NCI-H2227 (cell line): ENCODE measurements around the gene XRCC5.
A peak's percentile ranks its signal among the peaks of the same experiment; 100 is the strongest.

Source experiments
- DNase-seq: peaks from one replicate; lab custom pipeline; 2025; ENCODE audit not compliant: unreplicated experiment; lab: John Stamatoyannopoulos, UW

Gene XRCC5

GRCh38 chr2:216083464-216084281 lies 25.5 kb upstream of the XRCC5 start:
- peak; percentile 67 for DNase-seq

- peak; percentile 21 for DNase-seq
Measured at GRCh38 chr2:216084547-216084946, 24.6 kb upstream of the XRCC5 start.

- DNase-seq = no peak
Measured at GRCh38 chr2:216086207-216086893, 22.8 kb upstream of the XRCC5 start.

GRCh38 chr2:216090369-216090786 lies 18.8 kb upstream of the XRCC5 start:
- DNase-seq = no peak

- DNase-seq = no peak
Measured at GRCh38 chr2:216092646-216093045, 16.5 kb upstream of the XRCC5 start.

- DNase-seq = no peak
Measured at GRCh38 chr2:216094701-216095100, 14.4 kb upstream of the XRCC5 start.

- DNase-seq = no peak
Measured at GRCh38 chr2:216098421-216099334, 10.5 kb upstream of the XRCC5 start.

- DNase-seq = no peak
Measured at GRCh38 chr2:216101109-216101508, 8.0 kb upstream of the XRCC5 start.

- DNase-seq = no peak
Measured at GRCh38 chr2:216103213-216103612, 5.9 kb upstream of the XRCC5 start.

GRCh38 chr2:216104691-216105090 lies 4.5 kb upstream of the XRCC5 start:
- DNase-seq = no peak

- DNase-seq = no peak
Measured at GRCh38 chr2:216107320-216107719, 1.8 kb upstream of the XRCC5 start.

- DNase-seq = peak; percentile 81
Measured at GRCh38 chr2:216107760-216108159, 1.4 kb upstream of the XRCC5 start.

- peak; percentile 67 for DNase-seq
Measured at GRCh38 chr2:216108310-216108966, 710 bp upstream of the XRCC5 start.

- DNase-seq = peak; percentile 35
Measured at GRCh38 chr2:216109962-216110614, 940 bp downstream of the XRCC5 start.

- DNase-seq = no peak
Measured at GRCh38 chr2:216110620-216111019, 1.5 kb downstream of the XRCC5 start.

- no peak for DNase-seq
Measured at GRCh38 chr2:216111122-216111521, 2.0 kb downstream of the XRCC5 start.

GRCh38 chr2:216112926-216113325 lies 3.8 kb downstream of the XRCC5 start:
- DNase-seq = no peak

GRCh38 chr2:216113572-216113971 lies 4.4 kb downstream of the XRCC5 start:
- no peak for DNase-seq

- DNase-seq = no peak
Measured at GRCh38 chr2:216114382-216114713, 5.2 kb downstream of the XRCC5 start.

- DNase-seq = peak; percentile 100
Measured at GRCh38 chr2:216114714-216115531, 5.8 kb downstream of the XRCC5 start.
